ENCODE results near the gene MGMT. TPM values are rescaled to one million over a fixed set of nuclear protein-coding genes. Genes with fewer than 3 reads are reported as not detected.

Gene MGMT
- total and polyA plus RNA-seq, 2 donors (not counting 3 experiments of a cell fraction or from before 2014, with no cell fraction given), result 15.0 to 15.2 TPM

DNA sequence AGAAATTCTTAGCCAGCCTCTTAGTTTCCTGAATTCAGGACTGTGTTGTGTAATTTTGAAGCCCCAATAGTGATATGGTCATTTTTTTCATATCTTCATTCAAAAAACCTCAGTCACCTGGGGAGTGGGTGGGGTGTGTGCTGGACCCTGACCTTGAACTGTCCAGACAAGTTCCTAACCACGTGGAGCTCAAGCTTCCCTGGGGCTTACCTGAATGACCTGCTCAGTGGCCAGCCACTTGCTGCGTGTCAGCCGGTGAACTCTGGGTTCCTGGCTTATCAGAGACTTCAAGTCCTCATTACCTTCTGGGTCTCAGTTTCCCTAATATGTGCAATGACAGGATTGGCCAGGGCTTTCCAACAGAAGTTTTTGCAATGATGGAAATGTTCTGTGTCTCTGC lies 27.1 kb downstream of the MGMT start:
- no TSS peak for BruUV-seq (replicated peaks)
- H3K9me1 ChIP-seq (replicated peaks; ENCODE audit: control insufficient read depth, extremely low read depth, insufficient read depth, low read length), result no peaks in the 10 kb centered on the region
- intact Hi-C loops (cut with micrococcal nuclease), result no loop called here
- FAIRE-seq, result no peak
- ChIA-PET CTCF (no interaction called here), POLR2A (no interaction called here)
- no peak overlapping the region for H2AFZ ChIP-seq (ENCODE audit: low read depth, low read length)
- no peaks in the 10 kb centered on the region for H3K79me2 ChIP-seq (ENCODE audit: control insufficient read depth, insufficient read depth, low read length)
- no peak overlapping the region for H3K27ac ChIP-seq (ENCODE audit: insufficient read depth, low read depth, low read length)
- TF ChIP-seq JUN (IDR thresholded peaks at IDR 0.05; ENCODE audit: borderline replicate concordance, insufficient read depth, insufficient read length, low read depth) (no peak), POLR2AphosphoS5 (IDR thresholded peaks at IDR 0.05; ENCODE audit: insufficient read depth, low read depth, low read length) (no peak), CTCF (IDR thresholded peaks at IDR 0.05; ENCODE audit: extremely low read depth in 1 of 2, insufficient read depth in 1 of 2, low read depth in 1 of 2, low read length in 2 of 2) (no peak), MYC (IDR thresholded peaks at IDR 0.05; ENCODE audit: low read depth, low read length) (no peak), POLR2A (IDR thresholded peaks at IDR 0.05; ENCODE audit: low read depth, low read length) (no peak), GATA2 (IDR thresholded peaks at IDR 0.05; ENCODE audit: insufficient read depth, insufficient read length, low read depth, low read length) (no peak), FOS (IDR thresholded peaks at IDR 0.05; ENCODE audit: borderline replicate concordance, insufficient read depth, low read length) (no peak), EZH2 (IDR thresholded peaks at IDR 0.05; ENCODE audit: borderline replicate concordance, low read depth, low read length, severe bottlenecking) (no peak)
- TF ChIP-seq, protein P1, sequence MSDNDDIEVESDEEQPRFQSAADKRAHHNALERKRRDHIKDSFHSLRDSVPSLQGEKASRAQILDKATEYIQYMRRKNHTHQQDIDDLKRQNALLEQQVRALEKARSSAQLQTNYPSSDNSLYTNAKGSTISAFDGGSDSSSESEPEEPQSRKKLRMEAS (IDR thresholded peaks at IDR 0.05; ENCODE audit: insufficient read depth, insufficient read length), result no peak
- dilution Hi-C loops (cut with MboI; ENCODE audit: extremely low pct_ligation_motif_present, low sequenced_read_pairs), result no loop called here
- no peak overlapping the region for H3K4me2 ChIP-seq (ENCODE audit: insufficient read depth, low read length)
- no peaks in the 10 kb centered on the region for H3K27me3 ChIP-seq (ENCODE audit: control insufficient read depth in 2 of 2, insufficient read depth in 2 of 2, low read length in 2 of 2)
- H3K36me3 ChIP-seq (ENCODE audit: control insufficient read depth in 2 of 2, extremely low read depth in 1 of 2, insufficient read depth in 2 of 2, low read length in 2 of 2), result no peaks in the 10 kb centered on the region
- H4K20me1 ChIP-seq (replicated peaks; ENCODE audit: control insufficient read depth, extremely low read depth, insufficient read depth, low read length), result no peaks in the 10 kb centered on the region
- H3K4me1 ChIP-seq (ENCODE audit: control insufficient read depth, extremely low read depth, insufficient read depth, low read length), result no peaks in the 10 kb centered on the region
- H3K9me3 ChIP-seq (replicated peaks; ENCODE audit: control insufficient read depth, insufficient read depth, low read length), result peaks cover 6% of the 10 kb centered on the region
- H3K4me3 ChIP-seq (replicated peaks in 1 of 3; ENCODE audit: insufficient read depth in 1 of 3, low read depth in 1 of 3, low read length in 3 of 3), result no peak overlapping the region
- no peak for DNase-seq (ENCODE audit: low read depth, low spot score)
- H3K9ac ChIP-seq (replicated peaks; ENCODE audit: extremely low read depth, insufficient read depth, low read length), result no peak overlapping the region
